Tibial artery (tissue), 4 donors: ENCODE data around the gene RTL10.
"Not testable (repeated sequence)": the region's sequence is repeated elsewhere in the genome, so short reads cannot be mapped to it uniquely, and the experiment has no call there.

ENCODE experiments used
- DNase-seq, 2 donors: peaks; one replicate each; pipeline ENCODE4 v3.0.0-alpha.2; 2019
- H3K27ac ChIP-seq, 2 donors: fragments of 200-600 bp; sonication (generic) in 1 of 2; 1 replicate in 1 of 2; 2 replicates in 1 of 2; pipeline ENCODE4 v1.5.1; 2018 to 2019; ENCODE audit warnings: mild to moderate bottlenecking in 1 of 2
- H3K27me3 ChIP-seq, 2 donors: fragments of 200-600 bp; sonication (generic) in 1 of 2; one replicate each; pipeline versions ENCODE4 v1.5.1 to v1.6.0; 2016 to 2019
- H3K36me3 ChIP-seq, 3 donors: fragments of 200-600 bp; sonication (generic) in 2 of 3; one replicate each; pipeline ENCODE4 v1.5.1; 2016 to 2019; ENCODE audit warnings: mild to moderate bottlenecking in 2 of 3
- H3K4me1 ChIP-seq, 4 donors: fragments of 200-600 bp; sonication (generic) in 2 of 4; 1 replicate in 3 of 4; 2 replicates in 1 of 4; pipeline ENCODE4 v1.5.1; 2016 to 2019
- H3K4me3 ChIP-seq, 2 donors: fragments of 200-600 bp; sonication (generic) in 1 of 2; 1 replicate in 1 of 2; 2 replicates in 1 of 2; pipeline ENCODE4 v1.5.1; 2018 to 2019; ENCODE audit warnings: mild to moderate bottlenecking in 2 of 2
- H3K9me3 ChIP-seq, 3 donors: fragments of 200-600 bp; sonication (generic) in 1 of 3; one replicate each; pipeline ENCODE4 v1.5.1; 2016 to 2019
- CTCF ChIP-seq, 2 experiments: fragments of 200-600 bp in 1 of 2; fragments of 450-650 bp in 1 of 2; IDR thresholded peaks; one replicate each; pipeline ENCODE4 v1.5.1; 2017 to 2019; ENCODE audit warnings: antibody characterized with exemption in 2 of 2, mild to moderate bottlenecking in 1 of 2, moderate library complexity in 1 of 2
- intact Hi-C: fragments of 100-400 bp; cut with DNase I; formaldehyde crosslinking; loops from one replicate; pipeline ENCODE4 v1.15.0; 2023; ENCODE audit warnings: low total_unique reads

The RTL10 gene

GRCh38 chr22:19840059-19840458 lies 14.6 kb downstream of the RTL10 start:
- TF ChIP-seq CTCF (IDR thresholded peaks at IDR 0.05), result no peak
- H3K4me3 ChIP-seq, result no peak overlapping the region
- DNase-seq, result no peak
- peaks cover 7 to 20% (median 18%) of the 10 kb centered on the region in 4 donors for H3K4me1 ChIP-seq
- no peaks in the 10 kb centered on the region for H3K36me3 ChIP-seq
- intact Hi-C loops, result no loop called here
- no peaks in the 10 kb centered on the region for H3K27me3 ChIP-seq
- no peaks in the 10 kb centered on the region for H3K9me3 ChIP-seq
- no peak overlapping the region for H3K27ac ChIP-seq

- H3K27me3 ChIP-seq, result no peaks in the 10 kb centered on the region
- intact Hi-C loops, result no loop called here
- TF ChIP-seq CTCF (IDR thresholded peaks at IDR 0.05), result no peak
- H3K36me3 ChIP-seq, result no peaks in the 10 kb centered on the region
- H3K27ac ChIP-seq, result no peak overlapping the region
- H3K4me3 ChIP-seq, result no peak overlapping the region
- DNase-seq, result no peak
- H3K9me3 ChIP-seq, result no peaks in the 10 kb centered on the region
- no peaks in the 10 kb centered on the region for H3K4me1 ChIP-seq
Measured at GRCh38 chr22:19837915-19838314, 16.8 kb downstream of the RTL10 start.

GRCh38 chr22:19836512-19836911 lies 18.2 kb downstream of the RTL10 start:
- no peak for DNase-seq
- no peaks in the 10 kb centered on the region for H3K4me1 ChIP-seq
- TF ChIP-seq CTCF (IDR thresholded peaks at IDR 0.05), result no peak
- H3K27me3 ChIP-seq, result no peaks in the 10 kb centered on the region
- no peaks in the 10 kb centered on the region for H3K9me3 ChIP-seq
- H3K4me3 ChIP-seq, result no peak overlapping the region
- H3K36me3 ChIP-seq, result no peaks in the 10 kb centered on the region
- no peak overlapping the region for H3K27ac ChIP-seq
- intact Hi-C loops, result no loop called here

- Histone ChIP-seq H3K27ac (no peak overlapping the region), H3K27me3 (no peaks in the 10 kb centered on the region), H3K4me3 (no peak overlapping the region), H3K36me3 (no peaks in the 10 kb centered on the region), H3K4me1 (no peaks in the 10 kb centered on the region), H3K9me3 (no peaks in the 10 kb centered on the region)
- no peak for TF ChIP-seq CTCF (IDR thresholded peaks at IDR 0.05)
- intact Hi-C loops, result no loop called here
- no peak for DNase-seq
Measured at GRCh38 chr22:19834599-19834998, 20.1 kb downstream of the RTL10 start.

- intact Hi-C loops, H3K4me3 ChIP-seq, H3K9me3 ChIP-seq, H3K4me1 ChIP-seq, H3K27ac ChIP-seq, H3K27me3 ChIP-seq, H3K36me3 ChIP-seq, DNase-seq: not testable (repeated sequence)
Measured at GRCh38 chr22:19833327-19833726, 21.3 kb downstream of the RTL10 start.

GRCh38 chr22:19832476-19833108 lies 22.1 kb downstream of the RTL10 start:
- Histone ChIP-seq H3K27ac (no peak overlapping the region), H3K4me1 (no peaks in the 10 kb centered on the region), H3K9me3 (no peaks in the 10 kb centered on the region), H3K4me3 (no peak overlapping the region), H3K36me3 (no peaks in the 10 kb centered on the region), H3K27me3 (no peaks in the 10 kb centered on the region)
- peak in 1 of 2 donors; percentile 24 for DNase-seq
- no peak for TF ChIP-seq CTCF (IDR thresholded peaks at IDR 0.05)
- intact Hi-C loops, result no loop called here

- H3K4me3 ChIP-seq, intact Hi-C loops, DNase-seq, H3K9me3 ChIP-seq, H3K27me3 ChIP-seq, H3K27ac ChIP-seq, H3K4me1 ChIP-seq, H3K36me3 ChIP-seq: not testable (repeated sequence)
Measured at GRCh38 chr22:19831979-19832378, 22.7 kb downstream of the RTL10 start.
